Activated CD8-positive, alpha-beta memory T cell treated with anti-CD3 and anti-CD28 coated beads for 36 hours (primary cell): ENCODE results near the gene ARID1B. TPM values are rescaled to one million over a fixed set of nuclear protein-coding genes. Genes with fewer than 3 reads are reported as not detected.
"Not testable (repeated sequence)": the region's sequence is repeated elsewhere in the genome, so short reads cannot be mapped to it uniquely, and the experiment has no call there.

ENCODE experiments used
- CTCF ChIA-PET: fragments of 350-600 bp; sonication (Branson Sonifier 250); formaldehyde crosslinking; loops from one replicate; lab custom pipeline; 2021; ENCODE audit warnings: antibody characterized with exemption; lab: Charles Lee
- POLR2A ChIA-PET: fragments of 350-600 bp; sonication (Branson Sonifier 250); formaldehyde crosslinking; loops from one replicate; lab custom pipeline; 2021; ENCODE audit warnings: antibody characterized with exemption; lab: Charles Lee
- total RNA-seq, 2 experiments: library from RNA; stranded (reverse); gene quantifications; one replicate each; pipeline ENCODE4 v1.2.3, GENCODE V29; 2021

ARID1B gene
- total RNA-seq, 2 experiments from 2014 or later, result 48.4 to 49.5 TPM

DNA sequence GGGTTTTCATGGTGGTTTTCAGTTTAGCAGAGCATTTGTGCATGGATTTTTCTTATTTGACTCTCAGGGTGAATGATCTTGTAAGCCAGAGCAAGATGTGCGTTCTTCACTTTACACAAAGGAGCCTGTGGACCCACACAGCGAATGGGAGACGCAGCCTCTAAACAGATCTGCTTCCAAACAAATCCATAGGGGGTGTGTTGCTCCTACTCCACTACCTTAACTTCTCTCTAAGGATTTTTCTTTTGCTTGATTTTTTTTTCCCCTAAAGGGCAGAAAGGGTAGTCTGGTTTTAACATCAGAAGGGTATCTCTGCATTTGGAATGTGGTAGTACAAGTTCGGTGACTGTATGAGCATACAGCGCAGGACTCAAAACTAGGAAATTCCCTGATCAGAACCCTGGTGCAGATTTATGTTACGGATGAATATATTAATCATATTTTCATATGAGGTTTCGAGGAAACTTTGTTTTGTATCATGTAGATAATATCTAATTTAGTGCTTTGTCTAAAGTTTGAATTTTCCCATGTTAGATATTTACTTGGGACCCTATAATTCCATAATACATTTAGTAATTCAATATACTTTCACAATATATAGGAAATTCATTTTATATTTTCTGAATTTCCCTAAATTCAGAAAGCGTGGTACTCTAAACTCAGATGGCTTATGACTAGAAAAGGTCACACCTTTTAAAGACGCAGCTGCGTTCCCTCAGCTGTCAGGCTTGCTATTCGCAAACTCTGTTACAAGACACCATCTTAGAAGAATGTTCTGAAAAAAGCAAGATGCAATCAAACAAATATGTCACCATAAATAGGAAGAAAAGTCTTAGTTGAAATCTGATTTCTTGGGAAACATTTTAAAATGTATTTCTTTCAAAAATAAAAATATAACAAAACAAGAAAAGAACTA is 349.3 kb downstream of the ARID1B start:
- POLR2A ChIA-PET, result no interaction called here
- CTCF ChIA-PET, result no interaction called here

DNA sequence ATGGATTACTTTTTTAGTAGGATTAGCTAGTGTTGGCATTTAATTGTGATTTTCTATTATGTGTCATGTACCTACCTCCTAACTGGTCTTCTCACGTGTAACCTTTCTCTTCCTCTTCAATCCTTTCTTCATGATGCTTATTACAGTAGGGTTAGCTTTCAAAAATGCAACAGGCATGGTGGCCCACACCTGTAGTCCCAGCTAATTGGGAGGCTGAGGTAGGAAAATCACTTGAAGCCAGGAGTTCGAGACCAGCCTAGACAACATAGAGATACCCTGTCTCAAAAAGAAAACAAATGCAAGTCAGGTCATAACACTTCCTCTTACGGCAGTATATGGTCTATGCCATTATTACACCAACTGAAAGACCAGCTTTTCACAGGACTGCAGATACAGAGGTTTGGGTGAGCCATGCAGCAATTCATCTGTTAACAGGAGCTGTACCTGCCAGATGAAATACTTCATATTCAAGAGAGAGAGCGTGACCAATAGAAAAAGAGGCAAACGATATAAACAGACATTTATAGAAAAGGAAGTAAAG is 351.1 kb downstream of the ARID1B start:
- CTCF ChIA-PET, result no interaction called here
- POLR2A ChIA-PET, result interaction anchor here (0.6 kb wide), 1 partner anchor 16 kb away, joined by 4 read pairs; no protein-coding TSS in a partner anchor

DNA sequence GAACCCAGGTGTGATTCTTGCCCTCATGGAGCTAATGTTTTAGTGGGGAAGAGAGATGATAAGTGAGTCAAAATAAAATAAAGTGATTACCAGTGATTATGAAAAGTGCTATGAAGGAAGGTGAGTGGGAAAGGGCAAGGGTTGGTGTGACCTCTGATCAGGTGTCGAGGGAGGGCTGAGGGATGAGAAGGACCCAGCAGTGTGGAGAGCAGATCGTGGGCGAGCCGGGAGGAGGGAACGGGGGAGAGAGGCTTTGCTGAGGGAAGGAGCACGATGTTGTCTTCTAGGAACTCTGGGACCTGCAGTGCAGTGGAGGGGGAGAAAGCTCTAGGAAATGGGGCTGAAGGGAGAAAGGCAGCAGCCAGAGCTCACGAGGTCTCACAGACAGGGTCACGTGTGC is 354.1 kb downstream of the ARID1B start:
- ChIA-PET POLR2A (no interaction called here), CTCF (interaction anchor here (1.3 kb wide), 1 partner anchor 97 kb away, joined by 3 read pairs; no protein-coding TSS in a partner anchor)

DNA sequence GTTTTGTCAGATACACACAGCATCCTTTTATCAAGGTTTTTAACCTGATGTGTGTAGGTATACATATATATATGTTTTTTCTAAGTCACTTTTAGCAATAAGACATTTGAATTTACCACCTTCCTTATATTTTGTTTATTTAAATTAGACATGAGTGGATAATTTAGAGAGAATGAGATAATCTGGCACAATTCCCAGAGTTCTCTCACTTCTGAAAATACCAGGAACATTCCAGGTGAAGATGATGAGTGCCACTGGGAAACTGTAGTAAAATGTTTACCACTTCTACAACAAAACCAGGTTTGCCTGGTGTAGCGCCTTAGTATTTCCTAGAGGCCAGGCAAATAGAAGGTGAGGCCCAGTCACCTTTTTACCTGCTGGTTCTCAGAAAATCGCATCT is 356.7 kb downstream of the ARID1B start:
- CTCF ChIA-PET, result no interaction called here
- POLR2A ChIA-PET, result no interaction called here

DNA sequence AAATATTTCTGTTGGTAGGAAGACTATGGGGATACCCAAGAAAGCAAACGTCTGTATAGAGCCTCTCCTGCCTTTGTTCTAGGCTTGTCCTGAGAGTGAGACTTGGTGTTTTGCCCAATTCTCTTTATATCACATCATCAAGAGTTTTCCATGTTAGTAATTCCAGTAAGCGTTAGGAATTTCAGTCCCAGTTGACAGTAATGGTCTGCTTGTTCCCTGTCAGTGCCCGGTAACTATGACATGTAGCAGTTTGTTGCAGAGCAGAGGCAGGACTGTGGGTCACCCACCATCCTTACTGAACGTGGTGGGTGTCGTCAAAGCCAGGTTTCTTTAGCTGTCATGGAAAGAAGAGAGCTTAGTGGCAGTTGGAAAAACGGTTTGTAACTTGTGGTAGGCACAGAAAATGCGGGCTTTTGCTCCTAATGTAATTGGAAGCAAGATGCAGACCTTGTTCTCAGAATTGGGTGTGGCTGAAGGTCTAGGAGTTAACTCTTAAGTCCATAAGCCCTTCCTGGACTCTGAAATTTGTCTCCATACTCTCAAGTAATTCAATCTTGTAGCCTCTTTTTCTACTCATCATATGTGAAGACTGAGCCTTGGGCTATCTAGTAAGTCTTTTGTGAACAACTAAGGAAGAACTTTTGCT is 357.3 kb downstream of the ARID1B start:
- ChIA-PET CTCF (no interaction called here), POLR2A (no interaction called here)

DNA sequence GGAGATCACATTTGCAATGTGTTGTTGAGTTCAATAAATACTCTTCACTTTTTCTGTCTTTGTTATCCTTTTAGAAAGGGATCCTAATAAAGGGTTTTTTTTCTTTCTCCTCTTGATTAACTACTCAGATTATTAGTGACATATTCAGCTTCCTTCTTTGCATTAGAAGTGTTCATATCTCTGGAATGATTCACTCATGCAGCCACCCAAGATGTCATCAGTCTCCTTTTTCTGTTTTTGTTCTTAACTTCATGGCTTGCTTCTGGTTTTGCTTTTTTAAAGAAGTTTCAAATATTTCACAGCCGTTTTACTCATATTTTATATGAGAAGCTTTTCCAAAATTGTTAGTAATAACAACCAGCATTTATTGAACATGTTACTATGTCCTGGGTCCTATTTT is 358.5 kb downstream of the ARID1B start:
- ChIA-PET POLR2A (no interaction called here), CTCF (no interaction called here)

DNA sequence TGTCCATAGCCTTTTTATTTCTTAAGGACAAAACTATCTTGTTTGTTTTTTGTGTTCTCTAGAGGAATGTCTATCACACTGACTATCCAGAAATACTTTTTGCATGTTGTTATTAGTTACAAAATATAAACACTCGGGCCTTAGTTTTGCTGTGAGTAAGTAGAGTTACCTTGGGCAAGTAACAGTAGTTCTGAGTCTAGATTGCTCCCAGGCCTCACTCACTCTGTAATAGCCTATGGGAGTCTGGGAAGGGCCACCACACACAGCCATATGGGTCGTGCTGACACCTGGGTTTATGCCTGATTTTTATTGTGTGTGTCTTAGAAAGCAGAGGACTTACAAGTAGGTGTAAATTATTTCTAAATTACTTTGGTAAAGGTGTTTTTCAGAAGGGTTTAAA is 360.3 kb downstream of the ARID1B start:
- CTCF ChIA-PET, result no interaction called here
- POLR2A ChIA-PET, result no interaction called here

DNA sequence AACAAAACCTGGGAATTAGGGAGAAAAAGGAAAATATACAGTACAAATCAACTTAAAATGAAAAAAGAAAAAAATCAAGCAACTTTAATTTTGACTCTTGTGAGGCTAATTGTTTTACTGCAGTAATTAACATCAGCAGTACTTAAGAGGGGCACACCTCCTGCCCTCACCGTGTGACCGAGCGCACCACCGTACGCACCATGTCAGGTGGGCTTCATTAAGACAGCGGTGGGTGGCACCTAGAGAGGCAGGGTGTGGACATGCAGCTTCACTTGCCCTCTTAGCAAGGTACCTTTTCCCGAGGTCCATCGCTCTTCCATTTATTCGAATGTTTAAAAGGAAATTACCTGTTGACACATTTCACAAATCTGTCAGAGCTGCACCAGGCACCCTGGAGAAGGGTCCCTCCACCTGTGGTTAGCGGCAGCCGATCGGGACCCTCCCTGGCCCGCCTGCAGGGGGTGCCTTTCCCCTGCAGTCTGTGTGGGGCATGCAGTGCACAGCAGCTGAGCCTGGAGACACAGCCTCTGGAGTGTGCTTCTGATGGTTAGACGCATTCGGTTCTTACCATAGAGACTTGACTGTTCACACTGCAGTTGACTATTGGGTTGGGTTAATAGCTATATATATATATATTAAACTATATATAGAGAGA is 362.0 kb downstream of the ARID1B start:
- ChIA-PET CTCF (no interaction called here), POLR2A (no interaction called here)

DNA sequence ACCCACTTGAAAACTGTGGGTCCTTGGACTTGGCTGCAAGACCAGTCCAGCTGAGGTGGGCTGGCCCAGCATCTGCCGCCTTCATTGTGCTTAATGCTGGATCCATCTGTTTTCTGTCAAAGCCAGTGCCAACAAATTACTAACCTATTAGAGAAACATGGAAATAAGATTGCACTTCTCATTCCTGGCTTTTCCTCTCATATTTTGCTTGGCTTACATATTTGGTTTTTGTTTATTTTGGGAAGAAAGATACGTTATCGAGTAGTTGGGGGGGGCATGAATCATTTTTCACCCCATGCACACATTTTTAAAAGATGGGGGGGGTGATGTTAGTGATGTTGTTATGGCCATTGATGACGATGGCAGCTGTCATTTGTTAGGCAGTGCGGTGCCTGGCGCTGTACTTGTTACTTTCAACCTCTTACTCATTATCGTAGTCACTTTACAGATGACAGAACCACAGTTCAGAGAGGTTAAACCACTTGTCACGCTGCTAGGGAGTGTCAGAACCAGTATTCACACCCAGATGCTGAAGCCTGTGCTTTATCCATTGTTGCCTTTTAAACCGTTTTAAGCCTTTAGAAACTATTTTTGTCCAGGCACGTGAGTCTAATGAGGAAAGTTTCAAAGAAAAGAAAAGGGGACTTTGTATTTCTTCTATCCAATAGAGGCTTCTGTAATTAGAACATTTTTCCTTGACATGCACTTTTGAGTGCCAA is 366.2 kb downstream of the ARID1B start:
- ChIA-PET POLR2A (no interaction called here), CTCF (no interaction called here)

DNA sequence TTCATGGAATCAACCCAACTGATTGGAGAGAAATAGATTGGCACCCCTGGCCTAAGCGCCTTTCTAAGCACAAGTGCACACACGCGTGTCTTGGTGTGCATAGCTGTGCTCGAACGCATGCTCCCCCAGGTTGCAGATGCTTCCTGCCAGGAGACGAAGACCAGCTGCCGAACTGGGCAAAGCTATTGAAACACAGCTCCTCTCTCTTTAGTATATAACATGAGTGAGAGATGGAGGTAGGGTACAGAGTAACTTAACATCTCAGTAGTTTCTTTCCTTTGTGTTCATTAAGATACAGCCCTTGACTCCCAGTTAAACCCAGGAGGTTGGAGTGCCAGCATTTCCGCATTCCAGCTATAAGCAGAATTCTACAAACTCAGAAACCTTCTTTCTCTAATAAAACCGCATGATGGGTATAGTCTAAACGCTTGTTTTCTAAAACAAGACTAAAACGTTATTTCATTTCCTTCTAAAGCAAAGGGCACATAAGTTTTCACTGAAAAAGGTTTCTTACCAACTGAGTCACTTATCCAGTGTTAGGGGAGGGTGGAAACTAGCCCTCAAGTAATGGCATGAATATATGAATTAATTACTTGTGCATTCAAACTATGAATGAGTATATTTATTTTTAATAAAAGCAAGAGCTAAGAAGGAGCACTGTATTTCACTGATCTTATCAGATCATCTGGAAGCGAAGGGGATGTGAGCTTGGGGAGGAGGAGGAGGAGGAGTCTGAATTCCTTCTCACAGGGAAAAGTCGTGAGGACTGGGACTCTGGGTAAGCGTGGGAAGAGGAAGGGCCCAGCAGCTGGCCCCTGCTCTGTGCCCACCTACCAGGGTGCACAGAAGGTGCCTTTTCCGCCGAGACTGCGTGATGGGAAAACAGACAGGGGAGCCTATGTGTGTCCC is 367.0 kb downstream of the ARID1B start:
- POLR2A ChIA-PET, result interaction anchor here (0.6 kb wide), 1 partner anchor 16 kb away, joined by 4 read pairs; no protein-coding TSS in a partner anchor
- CTCF ChIA-PET, result interaction anchor here (0.5 to 0.6 kb wide), 2 partner anchors 59 to 1921 kb away, joined by 3 to 4 read pairs; no protein-coding TSS in a partner anchor

DNA sequence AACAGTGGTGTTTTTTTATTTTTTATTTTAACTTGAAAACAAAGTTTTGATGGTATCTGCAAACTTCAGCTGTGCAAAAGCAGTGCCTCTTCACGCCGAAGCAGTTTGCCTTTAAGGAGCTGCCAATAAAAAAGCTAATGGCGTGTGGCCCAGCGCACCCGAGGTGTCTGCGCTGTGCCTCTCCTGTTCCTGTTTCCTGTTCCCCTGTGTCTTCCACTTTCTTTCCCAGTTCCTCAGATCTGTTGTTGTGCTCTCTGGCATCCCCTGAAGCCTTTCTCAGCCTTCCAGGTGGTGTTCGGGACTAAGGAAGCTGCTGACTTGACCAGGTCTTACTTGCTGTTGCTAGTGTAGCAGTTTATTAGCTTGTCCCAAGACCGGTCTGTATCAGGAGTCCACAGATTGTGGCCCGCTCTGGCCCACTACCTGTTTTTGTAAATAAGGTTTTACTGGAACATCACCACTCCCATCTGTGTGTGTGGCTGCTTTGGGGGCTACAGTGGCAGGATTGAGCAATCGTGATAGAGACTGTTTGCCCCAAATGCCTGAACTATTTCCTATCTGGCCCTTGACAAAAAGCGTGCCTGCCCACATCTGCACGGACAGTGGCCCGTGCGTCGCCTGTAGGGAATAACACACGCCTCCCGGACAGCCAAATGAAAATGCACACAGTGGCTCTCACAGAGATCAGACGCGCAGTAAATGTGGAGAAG is 367.8 kb downstream of the ARID1B start:
- POLR2A ChIA-PET, result no interaction called here
- CTCF ChIA-PET, result interaction anchor here (0.5 kb wide), 1 partner anchor 1921 kb away, joined by 4 read pairs; no protein-coding TSS in a partner anchor

DNA sequence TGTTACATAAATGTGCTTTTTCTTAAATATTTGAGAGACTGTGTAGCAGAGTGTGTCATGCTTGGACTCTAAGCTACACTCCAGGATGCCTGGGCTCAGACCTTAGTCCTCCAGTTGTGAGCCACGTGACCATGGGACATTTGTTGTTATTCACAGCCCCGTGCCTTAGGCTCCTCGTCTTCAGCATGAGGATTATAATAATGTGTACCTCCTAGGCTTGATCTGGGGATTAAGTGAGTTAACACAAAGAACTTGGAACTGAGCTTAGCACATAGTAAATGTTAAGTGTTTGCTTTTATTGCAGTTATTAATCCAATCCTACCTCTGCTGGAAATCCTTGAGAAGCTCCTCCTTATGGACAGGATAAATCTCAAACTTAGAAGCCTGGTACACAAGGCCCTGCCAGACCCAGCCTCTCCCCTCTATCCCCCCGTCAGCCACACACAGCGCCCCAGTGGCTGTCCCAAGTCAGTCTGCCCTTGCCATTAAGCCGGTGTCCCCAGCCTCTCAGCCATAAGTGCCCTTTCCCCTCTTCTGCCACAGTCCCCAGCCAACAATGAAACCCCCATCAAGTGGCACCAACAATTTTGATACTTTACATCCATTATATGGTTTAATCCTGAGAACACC is 368.6 kb downstream of the ARID1B start:
- ChIA-PET POLR2A (no interaction called here), CTCF (no interaction called here)

DNA sequence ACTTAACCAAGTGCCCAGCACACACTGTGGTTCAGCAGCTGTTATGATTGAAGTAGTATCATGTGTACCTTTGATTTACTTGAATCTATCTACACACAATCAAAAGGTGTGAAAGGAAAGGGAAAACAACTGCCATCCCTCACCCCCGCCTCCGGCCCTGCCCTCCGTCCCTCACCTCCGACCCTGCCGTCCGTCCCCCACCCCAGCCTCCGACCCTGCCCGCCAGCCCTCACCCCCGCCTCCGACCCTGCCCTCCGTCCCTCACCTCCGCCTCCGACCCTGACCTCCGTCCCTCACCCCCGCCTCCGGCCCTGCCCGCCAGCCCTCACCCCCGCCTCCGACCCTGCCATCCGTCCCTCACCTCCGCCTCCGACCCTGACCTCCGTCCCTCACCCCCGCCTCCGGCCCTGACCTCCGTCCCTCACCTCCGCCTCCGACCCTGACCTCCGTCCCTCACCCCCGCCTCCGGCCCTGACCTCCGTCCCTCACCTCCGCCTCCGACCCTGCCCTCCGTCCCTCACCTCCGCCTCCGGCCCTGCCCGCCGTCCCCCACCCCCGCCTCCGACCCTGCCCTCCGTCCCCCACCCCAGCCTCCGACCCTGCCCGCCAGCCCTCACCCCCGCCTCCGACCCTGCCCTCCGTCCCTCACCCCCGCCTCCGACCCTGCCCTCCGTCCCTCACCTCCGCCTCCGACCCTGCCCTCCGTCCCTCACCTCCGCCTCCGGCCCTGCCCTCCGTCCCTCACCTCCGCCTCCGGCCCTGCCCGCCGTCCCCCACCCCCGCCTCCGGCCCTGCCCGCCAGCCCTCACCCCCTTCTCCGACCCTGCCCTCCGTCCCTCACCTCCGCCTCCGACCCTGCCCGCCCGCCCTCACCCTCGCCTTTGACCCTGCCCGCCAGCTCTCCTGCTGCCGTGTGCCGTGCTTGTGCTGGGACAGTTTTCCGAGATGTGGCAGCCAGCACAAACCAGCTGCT is 370.2 kb downstream of the ARID1B start:
- POLR2A ChIA-PET, CTCF ChIA-PET: not testable (repeated sequence)

DNA sequence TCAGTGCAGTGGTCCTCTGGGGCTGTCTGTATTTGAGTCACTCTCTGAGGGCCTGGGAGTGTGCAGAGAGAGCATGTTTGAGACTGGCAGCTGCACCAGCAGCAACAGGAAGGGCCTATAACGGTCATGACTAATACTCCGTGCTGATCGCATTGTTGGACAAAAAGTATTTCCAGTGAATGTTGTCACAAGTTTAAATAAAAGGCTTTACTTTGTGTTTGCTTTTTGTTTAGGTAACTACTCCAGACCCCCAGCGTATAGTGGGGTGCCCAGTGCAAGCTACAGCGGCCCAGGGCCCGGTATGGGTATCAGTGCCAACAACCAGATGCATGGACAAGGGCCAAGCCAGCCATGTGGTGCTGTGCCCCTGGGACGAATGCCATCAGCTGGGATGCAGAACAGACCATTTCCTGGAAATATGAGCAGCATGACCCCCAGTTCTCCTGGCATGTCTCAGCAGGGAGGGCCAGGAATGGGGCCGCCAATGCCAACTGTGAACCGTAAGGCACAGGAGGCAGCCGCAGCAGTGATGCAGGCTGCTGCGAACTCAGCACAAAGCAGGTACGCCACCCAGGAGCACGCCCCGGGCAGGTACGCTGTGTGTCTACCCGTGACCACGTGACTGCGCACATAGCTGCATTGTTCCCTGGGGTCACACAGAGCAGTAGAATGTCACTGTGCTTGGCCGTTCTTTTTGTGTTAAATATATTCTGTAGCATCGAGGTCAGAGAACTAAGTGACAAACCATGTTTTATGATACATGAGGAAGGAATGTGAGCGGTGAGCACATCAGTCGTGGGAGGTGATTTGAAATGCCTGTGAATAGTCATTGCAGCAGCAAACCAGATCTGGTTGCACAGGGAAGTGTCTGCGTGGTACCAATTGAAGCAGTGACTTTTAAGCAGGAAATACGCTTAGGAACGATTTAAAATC is 371.5 kb downstream of the ARID1B start:
- POLR2A ChIA-PET, result no interaction called here
- CTCF ChIA-PET, result no interaction called here

DNA sequence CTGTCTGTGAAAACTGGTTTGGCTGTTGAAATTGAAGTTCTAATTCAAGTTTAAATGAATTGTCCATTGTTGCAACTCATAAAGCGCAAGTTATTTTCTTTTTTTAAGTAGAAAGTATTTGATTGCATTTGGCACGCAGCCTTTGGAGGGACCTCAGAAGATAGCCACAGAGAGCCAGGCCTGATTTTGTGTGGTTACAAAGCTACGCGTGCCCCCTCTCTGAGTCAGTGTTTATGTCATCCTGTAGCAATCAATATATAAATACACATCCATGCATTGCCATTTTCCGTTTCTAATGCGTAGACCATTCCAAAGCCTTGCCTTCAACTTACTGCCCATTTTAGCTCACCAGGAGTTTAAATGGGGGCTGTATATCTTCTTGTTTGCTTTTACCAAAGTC is 372.9 kb downstream of the ARID1B start:
- CTCF ChIA-PET, result no interaction called here
- POLR2A ChIA-PET, result no interaction called here
